Measurements from ENCODE around the gene YPEL1.

Gene YPEL1

DNA sequence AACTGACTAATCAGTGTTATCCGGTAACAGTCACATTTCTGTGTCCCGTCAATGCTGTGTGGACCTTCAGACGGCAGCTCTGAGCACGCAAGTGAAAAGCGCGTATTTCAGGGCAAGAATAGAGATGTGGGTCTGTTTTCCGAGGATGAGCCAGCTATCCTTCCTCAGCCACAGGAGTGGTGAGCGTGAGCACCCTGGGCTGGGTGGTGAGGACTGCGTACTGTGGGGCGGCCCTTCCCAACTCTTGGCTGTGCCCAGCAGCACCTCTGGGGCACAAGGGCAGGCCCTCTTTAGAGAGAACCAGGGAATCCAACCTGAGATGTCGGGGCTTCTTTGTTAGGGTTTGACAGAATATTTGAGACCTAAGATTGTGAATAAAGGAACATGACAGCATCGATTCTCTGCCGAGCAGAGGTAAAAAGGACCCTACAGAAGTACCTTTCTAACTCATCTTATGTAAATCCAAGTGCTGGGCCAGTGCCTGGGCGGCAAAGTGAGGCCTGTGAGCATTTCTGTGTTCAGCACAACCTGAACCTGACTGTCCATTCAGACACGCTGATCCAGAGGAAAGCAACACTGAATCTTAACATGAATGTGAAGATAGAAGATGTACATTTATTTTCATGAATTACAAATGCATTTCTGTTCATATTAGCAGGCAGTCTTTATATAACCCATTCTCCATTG is 26.5 kb upstream of the YPEL1 start:
- no peak overlapping the region for H3K4me3 ChIP-seq (ENCODE audit: low read depth, low read length)
- no peaks in the 10 kb centered on the region for H3K27me3 ChIP-seq (ENCODE audit: insufficient read depth, low read depth, severe bottlenecking)
- TF ChIP-seq, protein P1, sequence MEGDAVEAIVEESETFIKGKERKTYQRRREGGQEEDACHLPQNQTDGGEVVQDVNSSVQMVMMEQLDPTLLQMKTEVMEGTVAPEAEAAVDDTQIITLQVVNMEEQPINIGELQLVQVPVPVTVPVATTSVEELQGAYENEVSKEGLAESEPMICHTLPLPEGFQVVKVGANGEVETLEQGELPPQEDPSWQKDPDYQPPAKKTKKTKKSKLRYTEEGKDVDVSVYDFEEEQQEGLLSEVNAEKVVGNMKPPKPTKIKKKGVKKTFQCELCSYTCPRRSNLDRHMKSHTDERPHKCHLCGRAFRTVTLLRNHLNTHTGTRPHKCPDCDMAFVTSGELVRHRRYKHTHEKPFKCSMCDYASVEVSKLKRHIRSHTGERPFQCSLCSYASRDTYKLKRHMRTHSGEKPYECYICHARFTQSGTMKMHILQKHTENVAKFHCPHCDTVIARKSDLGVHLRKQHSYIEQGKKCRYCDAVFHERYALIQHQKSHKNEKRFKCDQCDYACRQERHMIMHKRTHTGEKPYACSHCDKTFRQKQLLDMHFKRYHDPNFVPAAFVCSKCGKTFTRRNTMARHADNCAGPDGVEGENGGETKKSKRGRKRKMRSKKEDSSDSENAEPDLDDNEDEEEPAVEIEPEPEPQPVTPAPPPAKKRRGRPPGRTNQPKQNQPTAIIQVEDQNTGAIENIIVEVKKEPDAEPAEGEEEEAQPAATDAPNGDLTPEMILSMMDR (IDR thresholded peaks at IDR 0.05; ENCODE audit: low read depth, low read length): no peak
- DNase-seq: no peak
- H3K36me3 ChIP-seq: peaks cover 64% of the 10 kb centered on the region
- no peak overlapping the region for H3K27ac ChIP-seq
- H3K9me3 ChIP-seq (ENCODE audit: severe bottlenecking): no peaks in the 10 kb centered on the region

DNA sequence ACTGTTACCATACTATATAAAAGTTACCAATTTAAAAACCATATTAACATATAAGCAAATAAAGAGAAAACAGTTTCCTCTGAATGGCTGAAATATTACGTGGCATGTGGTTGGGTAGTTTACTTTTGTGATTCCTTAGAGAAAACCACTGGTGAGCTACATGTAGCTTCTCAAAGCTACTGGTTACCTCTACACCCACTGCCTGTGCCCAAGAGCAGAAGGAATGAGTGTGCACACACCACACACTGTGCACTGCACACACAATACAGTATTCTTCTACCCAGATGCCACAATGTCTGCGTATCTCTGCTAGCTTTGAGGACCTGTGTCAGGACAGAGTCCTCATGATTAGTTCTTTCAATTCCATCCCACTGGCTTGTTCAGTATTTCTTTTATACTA is 25.5 kb upstream of the YPEL1 start:
- Histone ChIP-seq H3K4me3 (ENCODE audit: low read depth, low read length) (no peak overlapping the region), H3K27ac (no peak overlapping the region), H3K36me3 (peaks cover 55% of the 10 kb centered on the region)

GRCh38 chr22:21760640-21761039 is 25.0 kb upstream of the YPEL1 start:
- H3K27ac ChIP-seq: no peak overlapping the region
- no peak for DNase-seq
- no peaks in the 10 kb centered on the region for H3K9me3 ChIP-seq (ENCODE audit: severe bottlenecking)
- no peak overlapping the region for H3K4me3 ChIP-seq (ENCODE audit: low read depth, low read length)
- no peaks in the 10 kb centered on the region for H3K27me3 ChIP-seq (ENCODE audit: insufficient read depth, low read depth, severe bottlenecking)
- TF ChIP-seq, protein P1 (IDR thresholded peaks at IDR 0.05; ENCODE audit: low read depth, low read length): no peak
- H3K36me3 ChIP-seq: peaks cover 51% of the 10 kb centered on the region

More for the DNA sequence above, 25.5 kb upstream of the YPEL1 start:
- DNase-seq: no peak
- Histone ChIP-seq H3K9me3 (ENCODE audit: severe bottlenecking) (no peaks in the 10 kb centered on the region), H3K27me3 (ENCODE audit: insufficient read depth, low read depth, severe bottlenecking) (no peaks in the 10 kb centered on the region)
- TF ChIP-seq, protein P1 (IDR thresholded peaks at IDR 0.05; ENCODE audit: low read depth, low read length): no peak

DNA sequence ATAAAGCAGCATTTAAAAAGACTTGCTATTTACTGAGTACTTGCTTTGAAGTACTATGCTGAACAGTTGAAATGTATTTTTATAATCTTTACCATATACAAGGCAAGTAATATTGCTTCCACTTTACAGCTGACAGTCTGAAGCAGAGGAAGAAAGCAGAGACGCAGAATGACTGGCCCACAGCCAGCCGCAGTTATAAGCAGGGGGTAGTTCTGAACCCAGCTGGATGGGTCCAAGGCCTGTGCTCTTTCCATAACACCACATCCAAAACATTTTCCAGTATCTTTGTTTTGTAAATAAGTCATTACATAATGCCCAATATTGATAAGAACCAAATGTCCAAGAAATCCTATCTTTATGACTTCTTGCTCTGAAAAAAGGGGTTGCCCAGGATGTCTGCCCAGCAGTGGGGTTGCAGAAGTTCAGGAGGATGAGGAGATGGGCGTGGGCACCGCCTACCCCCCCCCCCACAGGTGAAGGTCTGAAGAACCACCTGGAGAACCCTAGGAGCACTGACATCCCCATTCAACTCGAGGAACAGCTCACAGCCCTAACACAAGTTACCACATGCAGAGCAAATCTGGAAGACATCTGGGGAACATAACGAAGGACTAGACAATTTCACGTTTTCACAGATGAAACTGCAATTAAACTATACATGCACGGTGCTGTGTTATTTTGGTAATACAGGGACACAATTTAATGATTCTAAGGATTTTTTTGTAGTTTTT is 24.2 kb upstream of the YPEL1 start:
- DNase-seq: no peak
- Histone ChIP-seq H3K36me3 (peaks cover 44% of the 10 kb centered on the region), H3K27me3 (ENCODE audit: insufficient read depth, low read depth, severe bottlenecking) (no peaks in the 10 kb centered on the region), H3K27ac (no peak overlapping the region), H3K9me3 (ENCODE audit: severe bottlenecking) (no peaks in the 10 kb centered on the region), H3K4me3 (ENCODE audit: low read depth, low read length) (no peak overlapping the region)
- TF ChIP-seq, protein P1 (IDR thresholded peaks at IDR 0.05; ENCODE audit: low read depth, low read length): no peak

GRCh38 chr22:21759093-21759492 is 23.5 kb upstream of the YPEL1 start:
- DNase-seq: no peak
- Histone ChIP-seq H3K36me3 (peaks cover 37% of the 10 kb centered on the region), H3K9me3 (ENCODE audit: severe bottlenecking) (no peaks in the 10 kb centered on the region), H3K4me3 (ENCODE audit: low read depth, low read length) (no peak overlapping the region), H3K27me3 (ENCODE audit: insufficient read depth, low read depth, severe bottlenecking) (no peaks in the 10 kb centered on the region), H3K27ac (no peak overlapping the region)
- TF ChIP-seq, protein P1 (IDR thresholded peaks at IDR 0.05; ENCODE audit: low read depth, low read length): no peak

All from WERI-Rb-1 (cell line).